CD4-positive, alpha-beta T cell treated with Interleukin-4 for 4 hours (primary cell): ENCODE data around the gene LTB.

Experiments
- DNase-seq: peaks from one replicate; pipeline ENCODE4 v3.0.0-alpha.2; 2020

Gene LTB

DNA sequence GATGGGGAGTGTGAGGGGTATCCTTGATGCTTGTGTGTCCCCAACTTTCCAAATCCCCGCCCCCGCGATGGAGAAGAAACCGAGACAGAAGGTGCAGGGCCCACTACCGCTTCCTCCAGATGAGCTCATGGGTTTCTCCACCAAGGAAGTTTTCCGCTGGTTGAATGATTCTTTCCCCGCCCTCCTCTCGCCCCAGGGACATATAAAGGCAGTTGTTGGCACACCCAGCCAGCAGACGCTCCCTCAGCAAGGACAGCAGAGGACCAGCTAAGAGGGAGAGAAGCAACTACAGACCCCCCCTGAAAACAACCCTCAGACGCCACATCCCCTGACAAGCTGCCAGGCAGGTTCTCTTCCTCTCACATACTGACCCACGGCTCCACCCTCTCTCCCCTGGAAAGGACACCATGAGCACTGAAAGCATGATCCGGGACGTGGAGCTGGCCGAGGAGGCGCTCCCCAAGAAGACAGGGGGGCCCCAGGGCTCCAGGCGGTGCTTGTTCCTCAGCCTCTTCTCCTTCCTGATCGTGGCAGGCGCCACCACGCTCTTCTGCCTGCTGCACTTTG is 6.8 kb downstream of the LTB start, which contains the start of gene TNF:
TSS of gene TNF (plus strand) at position 231 of the 567 bp plus-strand sequence. CDS start at position 408, 177 bp downstream.
- peak; percentile 89 for DNase-seq

GRCh38 chr6:31574106-31575061 is 7.8 kb downstream of the LTB start:
- DNase-seq, result no peak

GRCh38 chr6:31573239-31574105 is 8.8 kb downstream of the LTB start:
- no peak for DNase-seq

- peak; percentile 73 for DNase-seq
Measured at GRCh38 chr6:31572041-31572911, 9.9 kb downstream of the LTB start, which contains the start of gene LTA. Gene LTA, plus strand, starts transcription at chr6:31572289. Its CDS starts 454 bp downstream, at chr6:31572743.

DNA sequence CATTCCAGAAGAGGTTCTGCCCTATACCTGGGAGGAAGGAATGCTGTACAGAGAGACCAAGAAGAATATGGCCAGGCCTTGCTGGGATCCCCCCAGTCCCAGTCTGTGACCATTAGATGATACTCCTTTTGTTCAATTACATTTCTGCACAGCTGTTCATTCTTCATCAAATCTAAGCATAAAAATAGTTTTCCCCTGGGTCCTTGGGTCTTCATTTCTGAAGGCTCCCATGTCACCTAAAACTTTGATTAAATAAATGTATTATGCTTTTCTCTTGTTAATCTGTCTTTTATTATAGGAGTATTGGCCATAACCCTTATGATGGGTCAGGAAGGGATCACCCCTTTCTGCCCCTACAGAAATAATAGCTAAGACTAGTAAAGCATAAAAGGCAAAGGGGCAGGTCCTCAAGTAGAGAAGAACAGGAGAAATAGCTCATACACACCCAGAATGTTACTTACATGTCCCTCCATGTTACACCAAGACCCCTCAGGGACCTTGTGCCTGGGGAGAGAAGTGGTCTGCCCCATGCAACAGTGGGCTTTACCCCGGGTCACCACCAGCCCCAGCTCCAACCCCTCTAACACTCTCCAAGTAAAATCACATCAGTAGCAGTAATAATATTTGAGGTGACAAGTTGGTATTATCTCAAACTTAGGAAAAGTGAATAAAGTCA is 12.2 kb downstream of the LTB start:
- DNase-seq, result no peak

- DNase-seq, result peak; percentile 86
Measured at GRCh38 chr6:31568537-31568961, 13.7 kb downstream of the LTB start.

GRCh38 chr6:31567531-31568370 is 14.5 kb downstream of the LTB start:
- DNase-seq, result peak; percentile 37

GRCh38 chr6:31560697-31561058 is 21.5 kb downstream of the LTB start:
- no peak for DNase-seq

DNA sequence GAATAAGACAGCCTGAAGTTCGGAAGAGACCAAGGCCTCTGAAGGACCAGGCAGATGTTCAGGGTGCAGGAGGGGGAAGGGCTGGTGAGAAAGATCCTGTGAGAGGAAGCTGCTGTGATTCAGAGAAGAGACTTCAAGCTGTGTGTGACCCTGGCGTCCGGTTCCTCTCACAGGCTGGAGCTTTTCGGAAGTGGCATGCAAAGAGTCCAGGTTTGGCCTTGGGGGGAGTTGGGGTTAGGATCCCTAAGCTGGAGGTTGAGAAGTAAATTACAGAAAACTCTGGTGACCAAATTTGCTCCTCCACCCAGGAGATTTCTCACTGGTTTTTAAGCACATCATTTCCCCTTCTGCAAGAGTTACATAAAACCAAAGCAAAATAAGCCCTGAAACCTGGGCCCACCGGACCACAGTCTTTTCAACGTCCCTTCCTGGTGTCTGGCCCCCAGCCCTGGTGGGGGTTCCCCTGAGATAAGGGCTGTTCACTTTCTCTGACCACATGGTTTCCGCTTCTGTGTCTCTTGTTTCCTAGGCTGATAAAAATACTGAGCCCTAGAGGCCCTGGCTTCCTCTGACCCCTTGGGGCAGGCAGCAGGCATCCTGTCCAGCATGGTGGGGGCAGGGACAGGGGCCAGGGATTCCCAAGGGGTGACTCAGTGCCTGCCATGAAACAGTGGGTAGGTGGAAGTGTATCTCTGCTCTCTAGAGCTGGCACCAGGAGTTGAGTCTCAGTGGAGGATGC is 22.1 kb downstream of the LTB start:
- DNase-seq, result peak; percentile 56

- no peak for DNase-seq
Measured at GRCh38 chr6:31559606-31559957, 22.6 kb downstream of the LTB start.

GRCh38 chr6:31558631-31559500 is 23.4 kb downstream of the LTB start:
- peak; percentile 74 for DNase-seq

DNA sequence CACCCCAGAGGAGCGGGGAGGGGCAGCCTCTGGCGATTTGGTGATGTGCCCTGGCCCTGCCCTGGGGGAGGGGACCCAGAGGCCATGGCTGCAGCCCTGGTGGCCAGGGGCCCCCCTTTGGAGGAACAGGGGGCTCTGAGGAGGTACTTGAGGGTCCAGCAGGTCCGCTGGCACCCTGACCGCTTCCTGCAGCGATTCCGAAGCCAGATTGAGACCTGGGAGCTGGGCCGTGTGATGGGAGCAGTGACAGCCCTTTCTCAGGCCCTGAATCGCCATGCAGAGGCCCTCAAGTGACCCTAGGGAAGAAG is 24.0 kb downstream of the LTB start:
- no peak for DNase-seq

GRCh38 chr6:31557443-31558317 is 24.5 kb downstream of the LTB start:
- no peak for DNase-seq

DNA sequence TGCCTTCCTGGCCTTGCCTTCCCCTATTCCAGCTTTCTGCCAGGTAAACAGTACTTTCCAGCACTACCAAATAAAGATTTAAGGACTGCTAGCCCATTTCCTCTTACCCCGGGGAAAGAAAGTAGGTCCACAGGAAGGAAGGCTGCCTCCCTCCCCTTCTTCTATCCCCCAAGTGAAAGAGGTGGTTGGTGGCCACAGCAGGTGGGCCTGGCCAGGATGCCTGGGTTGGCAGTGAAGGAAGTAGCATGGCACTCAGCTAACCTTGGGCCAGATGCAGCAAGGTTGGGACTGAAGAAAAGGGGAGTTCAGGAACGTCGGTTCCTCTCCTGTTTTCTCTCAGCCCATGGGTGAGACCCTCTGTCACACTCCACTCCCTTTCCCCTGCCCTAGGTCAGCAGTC is 25.9 kb downstream of the LTB start:
- DNase-seq, result no peak

DNA sequence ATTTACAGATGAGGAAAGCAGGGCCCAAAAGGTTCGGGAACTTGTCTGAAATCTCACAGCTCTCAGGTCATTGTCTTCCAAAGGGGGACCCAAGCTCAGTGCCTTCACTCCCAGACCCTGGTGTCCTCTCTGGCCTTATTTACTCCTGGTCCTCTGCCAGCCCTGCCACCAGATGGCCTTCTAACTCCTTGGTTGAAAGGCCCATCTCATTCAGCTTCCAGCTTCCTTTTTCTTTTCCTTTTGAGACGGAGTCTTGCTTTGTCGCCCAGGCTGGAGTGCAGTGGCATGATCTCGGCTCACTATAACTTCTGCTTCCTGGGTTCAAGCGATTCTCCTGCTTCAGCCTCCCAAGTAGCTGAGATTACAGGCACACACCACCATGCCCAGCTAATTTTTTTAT is 30.9 kb downstream of the LTB start:
- DNase-seq, result peak; percentile 76

- DNase-seq, result no peak
Measured at GRCh38 chr6:31548544-31548873, 33.7 kb downstream of the LTB start.

DNA sequence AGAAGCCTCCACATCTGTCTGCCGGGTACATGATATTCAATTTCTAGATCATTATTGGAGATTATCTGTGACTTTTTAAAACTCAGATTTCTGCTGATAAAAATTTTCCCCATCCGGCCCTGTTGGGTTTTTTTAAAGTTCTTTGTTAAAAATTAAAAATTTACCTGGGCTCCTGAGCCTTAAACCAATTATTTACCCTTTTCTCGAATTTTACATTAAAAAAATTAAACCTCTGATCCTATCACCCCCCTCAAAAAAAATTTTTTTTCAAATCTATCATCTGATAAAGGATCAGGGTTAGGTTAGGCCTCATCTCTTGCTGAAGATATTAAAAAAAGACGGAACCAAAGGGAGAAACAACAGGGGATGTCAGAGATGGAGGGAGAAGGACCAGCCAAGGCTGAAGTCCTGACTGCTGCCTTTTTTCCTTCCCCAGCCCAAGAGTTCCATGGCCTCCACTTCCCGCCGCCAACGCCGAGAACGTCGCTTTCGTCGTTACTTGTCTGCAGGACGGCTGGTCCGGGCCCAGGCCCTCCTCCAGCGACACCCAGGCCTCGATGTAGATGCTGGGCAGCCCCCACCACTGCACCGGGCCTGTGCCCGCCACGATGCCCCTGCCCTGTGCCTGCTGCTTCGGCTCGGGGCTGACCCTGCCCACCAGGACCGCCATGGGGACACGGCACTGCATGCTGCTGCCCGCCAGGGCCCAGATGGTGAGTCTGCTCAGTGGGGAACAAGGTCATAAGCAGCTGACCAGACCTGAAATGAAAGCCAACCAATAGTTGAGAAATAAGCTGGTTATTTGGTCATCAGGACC is 34.3 kb downstream of the LTB start:
- no peak for DNase-seq
